ENCODE measurements around the gene HECTD2. TPM values are rescaled to one million over a fixed set of nuclear protein-coding genes. Genes with fewer than 3 reads are reported as not detected.
"Not testable (repeated sequence)": the region's sequence is repeated elsewhere in the genome, so short reads cannot be mapped to it uniquely, and the experiment has no call there.

The HECTD2 gene
- total RNA-seq: 12.0 TPM

- peak; percentile 82 for DNase-seq (ENCODE audit: low spot score)
Observed at GRCh38 chr10:91409869-91410637, at the start of gene HECTD2. HECTD2 (plus strand) TSS chr10:91410344; CDS start chr10:91410439, 95 bp downstream.

- no peak for DNase-seq (ENCODE audit: low spot score)
Observed at GRCh38 chr10:91360461-91360860, 49.7 kb upstream of the HECTD2 start.

- not testable (repeated sequence) for DNase-seq (ENCODE audit: low spot score)
Observed at GRCh38 chr10:91365519-91365918, 44.6 kb upstream of the HECTD2 start.

GRCh38 chr10:91366704-91367103 lies 43.4 kb upstream of the HECTD2 start:
- no peak for DNase-seq (ENCODE audit: low spot score)

- DNase-seq (ENCODE audit: low spot score): no peak
Observed at GRCh38 chr10:91367127-91367531, 43.0 kb upstream of the HECTD2 start.

- DNase-seq (ENCODE audit: low spot score): no peak
Observed at GRCh38 chr10:91367558-91367957, 42.6 kb upstream of the HECTD2 start.

GRCh38 chr10:91369978-91370589 lies 40.1 kb upstream of the HECTD2 start:
- not testable (repeated sequence) for DNase-seq (ENCODE audit: low spot score)

GRCh38 chr10:91374052-91374451 lies 36.1 kb upstream of the HECTD2 start:
- no peak for DNase-seq (ENCODE audit: low spot score)

GRCh38 chr10:91378061-91378460 lies 32.1 kb upstream of the HECTD2 start:
- DNase-seq (ENCODE audit: low spot score): no peak

GRCh38 chr10:91380873-91381256 lies 29.3 kb upstream of the HECTD2 start:
- DNase-seq (ENCODE audit: low spot score): no peak

GRCh38 chr10:91381257-91381891 lies 28.8 kb upstream of the HECTD2 start:
- no peak for DNase-seq (ENCODE audit: low spot score)

- no peak for DNase-seq (ENCODE audit: low spot score)
Observed at GRCh38 chr10:91385306-91386085, 24.6 kb upstream of the HECTD2 start.

GRCh38 chr10:91389636-91390512 lies 20.3 kb upstream of the HECTD2 start:
- DNase-seq (ENCODE audit: low spot score): no peak

GRCh38 chr10:91390513-91390825 lies 19.7 kb upstream of the HECTD2 start:
- DNase-seq (ENCODE audit: low spot score): not testable (repeated sequence)

- DNase-seq (ENCODE audit: low spot score): no peak
Observed at GRCh38 chr10:91391920-91392319, 18.2 kb upstream of the HECTD2 start.

- no peak for DNase-seq (ENCODE audit: low spot score)
Observed at GRCh38 chr10:91406322-91406721, 3.8 kb upstream of the HECTD2 start.

GRCh38 chr10:91409069-91409868 lies 875 bp upstream of the HECTD2 start:
- peak; percentile 75 for DNase-seq (ENCODE audit: low spot score)

GRCh38 chr10:91410638-91411371 lies 661 bp downstream of the HECTD2 start:
- peak; percentile 11 for DNase-seq (ENCODE audit: low spot score)

- DNase-seq (ENCODE audit: low spot score): no peak
Observed at GRCh38 chr10:91411621-91412020, 1.5 kb downstream of the HECTD2 start.

Data from mucosa of gallbladder (tissue), 1 donor.